Astrocyte (in vitro differentiated cells and primary cell): ENCODE data around the gene CALD1. TPM values are rescaled to one million over a fixed set of nuclear protein-coding genes. Genes with fewer than 3 reads are reported as not detected.
A peak's percentile ranks its signal among the peaks of the same experiment; 100 is the strongest.

ENCODE experiments used
- DNase-seq: peaks from one replicate; pipeline ENCODE4 v3.0.0-alpha.2; 2010; ENCODE audit warnings: low read depth
- FAIRE-seq: peaks from 2 replicates; lab custom pipeline; 2011; peaks lifted over from hg19 to GRCh38; lab: Jason Lieb, UNC
- H2AFZ ChIP-seq: 2 replicates; pipeline ENCODE4 v1.6.0; 2012; ENCODE audit warnings: low read depth, low read length, inconsistent platforms
- H3K27ac ChIP-seq: 2 replicates; pipeline ENCODE4 v1.5.1; 2011; ENCODE audit warnings: low read depth, low read length, inconsistent platforms
- H3K27me3 ChIP-seq: 2 replicates; pipeline ENCODE4 v1.6.0; 2011; ENCODE audit warnings: low read length, inconsistent platforms; ENCODE audit not compliant: insufficient read depth
- H3K36me3 ChIP-seq: 2 replicates; pipeline ENCODE4 v1.5.1; 2011; ENCODE audit warnings: low read length, inconsistent platforms; ENCODE audit not compliant: insufficient read depth
- H3K4me1 ChIP-seq: 2 replicates; pipeline ENCODE4 v1.5.1; 2011; ENCODE audit warnings: low read length, inconsistent platforms; ENCODE audit not compliant: insufficient read depth
- H3K4me2 ChIP-seq: 2 replicates; pipeline ENCODE4 v1.6.0; 2012; ENCODE audit warnings: low read length, inconsistent platforms
- H3K4me3 ChIP-seq: 2 replicates; pipeline ENCODE4 v1.5.1; 2011; ENCODE audit warnings: low read depth, mild to moderate bottlenecking, low read length, inconsistent platforms; ENCODE audit not compliant: insufficient read depth
- H3K79me2 ChIP-seq: 2 replicates; pipeline ENCODE4 v1.6.0; 2012; ENCODE audit warnings: mild to moderate bottlenecking, low read length, inconsistent platforms; ENCODE audit not compliant: insufficient read depth
- H3K9ac ChIP-seq: 2 replicates; pipeline ENCODE4 v1.6.0; 2012; ENCODE audit warnings: mild to moderate bottlenecking, low read length, inconsistent platforms
- H3K9me3 ChIP-seq: 2 replicates; pipeline ENCODE4 v1.5.1; 2012; ENCODE audit warnings: low read depth, mild to moderate bottlenecking, low read length, inconsistent platforms; ENCODE audit not compliant: insufficient read depth
- H4K20me1 ChIP-seq: 2 replicates; pipeline ENCODE4 v1.6.0; 2012; ENCODE audit warnings: low read length, inconsistent platforms; ENCODE audit not compliant: insufficient read depth
- H3K27ac Mint-ChIP-seq: one replicate; pipeline ENCODE4 v1.8.0; 2021; ENCODE audit warnings: mild to moderate bottlenecking, mixed read lengths; ENCODE audit not compliant: unreplicated experiment
- H3K27me3 Mint-ChIP-seq: one replicate; pipeline ENCODE4 v1.8.0; 2021; ENCODE audit warnings: low read depth, mixed read lengths; ENCODE audit not compliant: unreplicated experiment
- H3K36me3 Mint-ChIP-seq: one replicate; pipeline ENCODE4 v1.8.0; 2021; ENCODE audit warnings: low read depth, mixed read lengths; ENCODE audit not compliant: unreplicated experiment
- H3K4me1 Mint-ChIP-seq: one replicate; pipeline ENCODE4 v1.8.0; 2021; ENCODE audit warnings: low read depth, mixed read lengths; ENCODE audit not compliant: unreplicated experiment
- H3K4me3 Mint-ChIP-seq: one replicate; pipeline ENCODE4 v1.8.0; 2021; ENCODE audit warnings: mild to moderate bottlenecking, moderate library complexity, mixed read lengths; ENCODE audit not compliant: unreplicated experiment
- H3K9me3 Mint-ChIP-seq: one replicate; pipeline ENCODE4 v1.8.0; 2021; ENCODE audit warnings: mild to moderate bottlenecking, mixed read lengths; ENCODE audit not compliant: unreplicated experiment
- EZH2 ChIP-seq: IDR thresholded peaks from 2 replicates; pipeline ENCODE4 v1.6.1; 2012; ENCODE audit warnings: mild to moderate bottlenecking, low read length, inconsistent platforms; ENCODE audit not compliant: insufficient read depth
- total RNA-seq: library from RNA; stranded (reverse); gene quantifications from 2 replicates; pipeline ENCODE4 v1.2.1, GENCODE V29; 2021
- TF ChIP-seq, protein P1 (sequence below): IDR thresholded peaks from 2 replicates; pipeline ENCODE4 v1.5.1; 2011; ENCODE audit warnings: low read depth, mild to moderate bottlenecking, inconsistent platforms, low read length, moderate library complexity; ENCODE audit not compliant: insufficient read depth

CALD1 gene
- total RNA-seq, 1 donor from 2014 or later: 1,872 TPM

DNA sequence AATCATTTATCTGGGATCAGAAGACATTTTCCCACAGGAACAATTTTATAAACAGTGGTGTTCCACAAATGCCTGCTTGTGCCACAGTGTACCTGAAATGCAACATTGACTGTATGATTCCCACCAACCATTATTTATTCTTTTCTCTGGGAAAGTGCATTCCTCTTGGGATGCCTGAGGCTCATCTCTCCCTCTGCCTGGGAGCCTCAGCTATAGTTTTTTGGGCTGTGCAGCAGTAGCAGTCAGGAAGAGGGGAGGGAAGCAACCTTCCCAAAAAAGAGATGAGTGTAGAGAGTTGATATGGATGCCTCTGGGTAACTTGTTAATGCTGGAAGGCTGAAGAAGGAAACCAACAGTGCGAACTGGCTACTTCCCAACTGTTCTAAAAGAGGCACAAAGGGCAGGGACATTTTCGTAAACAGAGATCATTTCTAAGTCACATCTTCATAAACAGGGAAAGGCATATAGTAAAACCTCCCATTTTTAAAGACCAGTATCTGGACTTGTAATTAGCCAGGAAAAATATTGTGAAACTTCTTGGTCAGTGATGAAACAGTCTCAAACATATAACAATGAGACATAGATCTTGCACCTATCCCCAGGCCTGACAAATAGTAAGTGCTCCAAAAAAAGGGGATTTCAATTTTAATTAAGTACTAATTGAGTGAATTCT, 1.4 kb upstream of the CALD1 start:
- peak overlapping the region; percentile 99 for H3K9ac ChIP-seq
- peaks cover 29% of the 10 kb centered on the region for H3K4me1 ChIP-seq
- peak overlapping the region; percentile 78 for H3K27ac ChIP-seq
- H3K79me2 ChIP-seq: peaks cover 35% of the 10 kb centered on the region
- peak overlapping the region; percentile 96 for H3K4me2 ChIP-seq
- H3K27ac Mint-ChIP-seq: no peak overlapping the region
- H3K4me3 ChIP-seq: no peak overlapping the region
- peaks cover 34% of the 10 kb centered on the region for H4K20me1 ChIP-seq
- no peaks in the 10 kb centered on the region for H3K9me3 ChIP-seq
- peaks cover 25% of the 10 kb centered on the region for H3K4me1 Mint-ChIP-seq
- H3K27me3 ChIP-seq: no peaks in the 10 kb centered on the region
- FAIRE-seq (no peak), DNase-seq (no peak)
- H2AFZ ChIP-seq: no peak overlapping the region
- H3K27me3 Mint-ChIP-seq: no peaks in the 10 kb centered on the region
- TF ChIP-seq EZH2: no peak
- TF ChIP-seq, protein P1, sequence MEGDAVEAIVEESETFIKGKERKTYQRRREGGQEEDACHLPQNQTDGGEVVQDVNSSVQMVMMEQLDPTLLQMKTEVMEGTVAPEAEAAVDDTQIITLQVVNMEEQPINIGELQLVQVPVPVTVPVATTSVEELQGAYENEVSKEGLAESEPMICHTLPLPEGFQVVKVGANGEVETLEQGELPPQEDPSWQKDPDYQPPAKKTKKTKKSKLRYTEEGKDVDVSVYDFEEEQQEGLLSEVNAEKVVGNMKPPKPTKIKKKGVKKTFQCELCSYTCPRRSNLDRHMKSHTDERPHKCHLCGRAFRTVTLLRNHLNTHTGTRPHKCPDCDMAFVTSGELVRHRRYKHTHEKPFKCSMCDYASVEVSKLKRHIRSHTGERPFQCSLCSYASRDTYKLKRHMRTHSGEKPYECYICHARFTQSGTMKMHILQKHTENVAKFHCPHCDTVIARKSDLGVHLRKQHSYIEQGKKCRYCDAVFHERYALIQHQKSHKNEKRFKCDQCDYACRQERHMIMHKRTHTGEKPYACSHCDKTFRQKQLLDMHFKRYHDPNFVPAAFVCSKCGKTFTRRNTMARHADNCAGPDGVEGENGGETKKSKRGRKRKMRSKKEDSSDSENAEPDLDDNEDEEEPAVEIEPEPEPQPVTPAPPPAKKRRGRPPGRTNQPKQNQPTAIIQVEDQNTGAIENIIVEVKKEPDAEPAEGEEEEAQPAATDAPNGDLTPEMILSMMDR: no peak
- peak overlapping the region; percentile 52 for H3K4me3 Mint-ChIP-seq
- no peaks in the 10 kb centered on the region for H3K9me3 Mint-ChIP-seq
- H3K36me3 ChIP-seq: peaks cover 6% of the 10 kb centered on the region
- H3K36me3 Mint-ChIP-seq: peaks cover 26% of the 10 kb centered on the region

DNA sequence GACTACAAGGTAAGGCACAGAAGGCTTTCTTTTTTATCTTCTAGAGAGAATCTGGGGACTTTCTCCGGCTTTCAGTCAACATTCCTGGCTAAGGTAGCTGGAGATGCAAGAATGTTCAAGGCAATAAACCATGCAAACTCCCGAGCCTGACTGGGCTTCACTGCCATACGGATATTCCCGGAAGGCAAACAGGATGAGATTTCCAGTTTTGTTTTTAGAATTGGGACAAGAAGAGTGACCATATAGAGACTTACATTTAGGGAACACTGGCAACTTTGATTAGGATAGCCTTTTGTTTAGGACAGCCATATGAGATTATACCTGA, 269 bp downstream of the CALD1 start:
- Histone ChIP-seq H4K20me1 (peaks cover 51% of the 10 kb centered on the region), H3K4me2 (peak overlapping the region; percentile 96), H3K9me3 (no peaks in the 10 kb centered on the region), H3K27ac (peak overlapping the region; percentile 93), H3K9ac (peak overlapping the region; percentile 99), H3K27me3 (no peaks in the 10 kb centered on the region), H2AFZ (no peak overlapping the region), H3K4me1 (peaks cover 43% of the 10 kb centered on the region), H3K36me3 (peaks cover 18% of the 10 kb centered on the region), H3K4me3 (peak overlapping the region; percentile 99), H3K79me2 (peaks cover 52% of the 10 kb centered on the region)
- no peak overlapping the region for H3K27ac Mint-ChIP-seq
- no peak overlapping the region for H3K4me3 Mint-ChIP-seq
- peaks cover 20% of the 10 kb centered on the region for H3K4me1 Mint-ChIP-seq
- H3K9me3 Mint-ChIP-seq: no peaks in the 10 kb centered on the region
- DNase-seq: no peak
- H3K27me3 Mint-ChIP-seq: no peaks in the 10 kb centered on the region
- H3K36me3 Mint-ChIP-seq: peaks cover 26% of the 10 kb centered on the region
- no peak for TF ChIP-seq EZH2
- TF ChIP-seq, protein P1: no peak
- FAIRE-seq: no peak

DNA sequence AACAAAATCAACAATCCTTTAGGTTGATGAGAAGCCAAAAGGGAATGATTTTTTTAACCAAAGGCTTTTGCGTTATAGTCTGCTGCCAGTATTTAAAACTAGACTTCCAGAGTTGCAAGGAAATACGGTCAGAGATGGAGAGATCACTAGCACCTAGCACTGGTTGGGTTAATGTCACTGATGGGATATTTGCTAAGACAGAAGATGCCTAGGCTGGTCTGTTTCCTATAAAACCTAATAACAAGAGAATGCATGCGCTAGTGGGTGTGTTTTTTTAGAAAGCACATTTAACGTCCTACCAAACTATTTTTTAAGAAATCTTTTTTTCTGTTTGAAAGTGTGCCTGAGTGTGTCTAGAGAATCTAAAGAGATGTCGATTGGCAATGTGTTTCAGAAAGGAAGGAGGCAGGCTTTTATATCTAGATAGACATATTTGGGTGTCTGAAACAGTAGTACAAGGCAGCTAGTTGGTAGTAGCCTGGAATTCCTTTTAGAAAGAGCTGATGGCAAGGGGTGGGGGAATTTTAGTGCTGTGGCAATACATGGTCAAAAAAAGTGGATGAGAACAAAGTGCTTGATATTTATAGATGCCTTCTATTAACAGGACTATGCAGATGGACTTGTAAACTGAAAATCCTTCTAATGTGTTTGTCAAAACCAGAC, 863 bp downstream of the CALD1 start:
- Histone ChIP-seq H3K27me3 (no peaks in the 10 kb centered on the region), H3K9me3 (no peaks in the 10 kb centered on the region), H3K36me3 (peaks cover 24% of the 10 kb centered on the region), H3K4me3 (peak overlapping the region; percentile 99), H4K20me1 (peaks cover 57% of the 10 kb centered on the region), H3K4me2 (peak overlapping the region; percentile 96), H2AFZ (no peak overlapping the region), H3K9ac (peak overlapping the region; percentile 99), H3K27ac (peak overlapping the region; percentile 93), H3K4me1 (peaks cover 49% of the 10 kb centered on the region), H3K79me2 (peaks cover 58% of the 10 kb centered on the region)
- H3K27ac Mint-ChIP-seq: no peak overlapping the region
- DNase-seq (no peak), FAIRE-seq (no peak)
- TF ChIP-seq, protein P1: no peak
- TF ChIP-seq EZH2: no peak
- no peaks in the 10 kb centered on the region for H3K9me3 Mint-ChIP-seq
- H3K4me1 Mint-ChIP-seq: peaks cover 20% of the 10 kb centered on the region
- no peaks in the 10 kb centered on the region for H3K27me3 Mint-ChIP-seq
- no peak overlapping the region for H3K4me3 Mint-ChIP-seq
- peaks cover 26% of the 10 kb centered on the region for H3K36me3 Mint-ChIP-seq
